ENCODE results near the gene NFE2. TPM values are rescaled to one million over a fixed set of nuclear protein-coding genes. Genes with fewer than 3 reads are reported as not detected.

The NFE2 gene
- total RNA-seq, 1 experiment from 2014 or later, result 0.40 TPM

GRCh38 chr12:54296393-54297099 is 4.3 kb downstream of the NFE2 start:
- intact Hi-C loops (cut with micrococcal nuclease), result no loop called here
- Mint-ChIP-seq H3K27me3 (ENCODE audit: insufficient read depth, unreplicated experiment) (no peaks in the 10 kb centered on the region), H3K4me3 (ENCODE audit: unreplicated experiment) (no peak overlapping the region), H3K4me1 (ENCODE audit: insufficient read depth, unreplicated experiment) (peaks cover 19% of the 10 kb centered on the region), H3K27ac (ENCODE audit: low read depth, unreplicated experiment) (no peak overlapping the region), H3K36me3 (ENCODE audit: insufficient read depth, unreplicated experiment) (peaks cover 7% of the 10 kb centered on the region), H3K9me3 (ENCODE audit: unreplicated experiment) (no peaks in the 10 kb centered on the region)
- ChIA-PET CTCF (interaction anchor here (1.0 to 6.2 kb wide), 7 partner anchors 11 to 83 kb away, joined by 3 to 57 read pairs (median 9); partner anchors contain the start of gene COPZ1), POLR2A (interaction anchor here (3.7 kb wide), 1 partner anchor 29 kb away, joined by 10 read pairs; the partner anchor contains the start of gene COPZ1)
- BruUV-seq (replicated peaks), result no TSS peak
- no peak for TF ChIP-seq CTCF (IDR thresholded peaks at IDR 0.05; ENCODE audit: unreplicated experiment)
- no peak for DNase-seq (ENCODE audit: unreplicated experiment)

GRCh38 chr12:54294953-54295566 is 5.8 kb downstream of the NFE2 start:
- H3K27me3 Mint-ChIP-seq (ENCODE audit: insufficient read depth, unreplicated experiment), result no peaks in the 10 kb centered on the region
- H3K9me3 Mint-ChIP-seq (ENCODE audit: unreplicated experiment), result no peaks in the 10 kb centered on the region
- intact Hi-C loops (cut with micrococcal nuclease), result loop anchor here (1.0 kb wide), 2 partner anchors 29 to 65 kb away; no protein-coding TSS in a partner anchor
- no TSS peak for BruUV-seq (replicated peaks)
- TF ChIP-seq CTCF (IDR thresholded peaks at IDR 0.05; ENCODE audit: unreplicated experiment), result no peak
- H3K4me1 Mint-ChIP-seq (ENCODE audit: insufficient read depth, unreplicated experiment), result peaks cover 14% of the 10 kb centered on the region
- CTCF ChIA-PET, result interaction anchor here (0.6 to 6.2 kb wide), 23 partner anchors 12 to 466 kb away, joined by 3 to 57 read pairs (median 5); partner anchors contain the start of genes COPZ1 and HOXC8
- DNase-seq (ENCODE audit: unreplicated experiment), result no peak
- H3K36me3 Mint-ChIP-seq (ENCODE audit: insufficient read depth, unreplicated experiment), result peaks cover 11% of the 10 kb centered on the region
- H3K4me3 Mint-ChIP-seq (ENCODE audit: unreplicated experiment), result no peak overlapping the region
- POLR2A ChIA-PET, result interaction anchor here (0.8 to 3.7 kb wide), 2 partner anchors 15 to 30 kb away, joined by 4 to 10 read pairs; partner anchors contain the start of genes COPZ1 and HNRNPA1
- no peak overlapping the region for H3K27ac Mint-ChIP-seq (ENCODE audit: low read depth, unreplicated experiment)

GRCh38 chr12:54294152-54294952 is 6.5 kb downstream of the NFE2 start:
- TF ChIP-seq CTCF (IDR thresholded peaks at IDR 0.05; ENCODE audit: unreplicated experiment), result peak; percentile 81
- Mint-ChIP-seq H3K36me3 (ENCODE audit: insufficient read depth, unreplicated experiment) (peaks cover 15% of the 10 kb centered on the region), H3K4me3 (ENCODE audit: unreplicated experiment) (no peak overlapping the region), H3K27ac (ENCODE audit: low read depth, unreplicated experiment) (no peak overlapping the region), H3K9me3 (ENCODE audit: unreplicated experiment) (no peaks in the 10 kb centered on the region), H3K27me3 (ENCODE audit: insufficient read depth, unreplicated experiment) (no peaks in the 10 kb centered on the region), H3K4me1 (ENCODE audit: insufficient read depth, unreplicated experiment) (peaks cover 7% of the 10 kb centered on the region)
- intact Hi-C loops (cut with micrococcal nuclease), result loop anchor here (1.0 kb wide), 2 partner anchors 30 to 66 kb away; no protein-coding TSS in a partner anchor
- ChIA-PET POLR2A (interaction anchor here (3.7 to 6.4 kb wide), 2 partner anchors 14 to 31 kb away, joined by 10 to 65 read pairs; partner anchors contain the start of genes CBX5, COPZ1 and HNRNPA1), CTCF (interaction anchor here (0.6 to 6.2 kb wide), 28 partner anchors 7 to 466 kb away, joined by 3 to 57 read pairs (median 4); partner anchors contain the start of genes CBX5, COPZ1 and NFE2)
- no TSS peak for BruUV-seq (replicated peaks)
- peak; percentile 63 for DNase-seq (ENCODE audit: unreplicated experiment)
